H9 (cell line): Measurements from ENCODE around the gene LNX2. TPM values are rescaled to one million over a fixed set of nuclear protein-coding genes. Genes with fewer than 3 reads are reported as not detected.

ENCODE experiments used
- DNase-seq: peaks from one replicate; pipeline ENCODE4 v3.0.0-alpha.2; 2017
- H2AFZ ChIP-seq: one replicate; pipeline ENCODE4 v1.6.1; 2013; ENCODE audit warnings: mild to moderate bottlenecking, low read length, control low read depth, moderate library complexity
- H2AK5ac ChIP-seq: 2 replicates; pipeline ENCODE4 v1.6.1; 2013; ENCODE audit warnings: low read length, control low read depth, mixed read lengths; ENCODE audit not compliant: insufficient read length
- H2BK120ac ChIP-seq: one replicate; pipeline ENCODE4 v1.6.1; 2013; ENCODE audit warnings: low read depth, mild to moderate bottlenecking, low read length, control low read depth, inconsistent platforms; ENCODE audit not compliant: poor library complexity, severe bottlenecking
- H2BK12ac ChIP-seq: 2 replicates; pipeline ENCODE4 v1.6.1; 2013; ENCODE audit warnings: low read length, control low read depth, mixed read lengths, low read depth; ENCODE audit not compliant: insufficient read length
- H2BK15ac ChIP-seq: 2 replicates; pipeline ENCODE4 v1.6.1; 2013; ENCODE audit warnings: low read depth, low read length, control low read depth
- H2BK20ac ChIP-seq: one replicate; pipeline ENCODE4 v1.6.1; 2013; ENCODE audit warnings: low read depth, mild to moderate bottlenecking, low read length, control low read depth, inconsistent platforms; ENCODE audit not compliant: poor library complexity, severe bottlenecking
- H2BK5ac ChIP-seq: 2 replicates; pipeline ENCODE4 v1.6.1; 2013; ENCODE audit warnings: low read length, control low read depth, mixed read lengths; ENCODE audit not compliant: insufficient read length
- H3K14ac ChIP-seq: 2 replicates; pipeline ENCODE4 v1.6.1; 2013; ENCODE audit warnings: low read length, control low read depth; ENCODE audit not compliant: insufficient read depth
- H3K18ac ChIP-seq: 2 replicates; pipeline ENCODE4 v1.6.1; 2013; ENCODE audit warnings: low read depth, mild to moderate bottlenecking, mixed read lengths, low read length, control low read depth; ENCODE audit not compliant: insufficient read length
- H3K23ac ChIP-seq: 2 replicates; pipeline ENCODE4 v1.6.1; 2013; ENCODE audit warnings: low read length, control low read depth, mixed read lengths, low read depth; ENCODE audit not compliant: insufficient read length
- H3K23me2 ChIP-seq: 2 replicates; pipeline ENCODE4 v1.6.1; 2013; ENCODE audit warnings: low read depth, mild to moderate bottlenecking, mixed read lengths, low read length, control low read depth; ENCODE audit not compliant: insufficient read length, poor library complexity, severe bottlenecking
- H3K27ac ChIP-seq: 2 replicates; pipeline ENCODE4 v1.5.1; 2013; ENCODE audit warnings: low read length, control low read depth, mixed read lengths, low read depth; ENCODE audit not compliant: insufficient read length
- H3K27me3 ChIP-seq: 2 replicates; pipeline ENCODE4 v1.6.1; 2013; ENCODE audit warnings: low read length, control low read depth, inconsistent platforms; ENCODE audit not compliant: insufficient read depth
- H3K4ac ChIP-seq: 2 replicates; pipeline ENCODE4 v1.6.1; 2013; ENCODE audit warnings: low read depth, mild to moderate bottlenecking, control low read depth, inconsistent platforms, low read length, moderate library complexity
- H3K4me1 ChIP-seq: 2 replicates; pipeline ENCODE4 v1.6.1; 2013; ENCODE audit warnings: low read length, control low read depth, inconsistent platforms; ENCODE audit not compliant: insufficient read depth
- H3K4me2 ChIP-seq: 2 replicates; pipeline ENCODE4 v1.6.1; 2013; ENCODE audit warnings: low read length, control low read depth, mixed read lengths; ENCODE audit not compliant: insufficient read length, insufficient read depth
- H3K56ac ChIP-seq: 2 replicates; pipeline ENCODE4 v1.6.1; 2013; ENCODE audit warnings: low read depth, mild to moderate bottlenecking, mixed read lengths, low read length, control low read depth; ENCODE audit not compliant: insufficient read length
- H3K79me1 ChIP-seq: 2 replicates; pipeline ENCODE4 v1.6.1; 2013; ENCODE audit warnings: low read depth, mild to moderate bottlenecking, moderate library complexity, low read length, control low read depth, inconsistent platforms; ENCODE audit not compliant: insufficient read depth, poor library complexity, severe bottlenecking
- H3K79me2 ChIP-seq: 2 replicates; pipeline ENCODE4 v1.6.1; 2013; ENCODE audit warnings: low read length, control low read depth, inconsistent platforms; ENCODE audit not compliant: insufficient read depth
- H3K9ac ChIP-seq: 2 replicates; pipeline ENCODE4 v1.6.1; 2013; ENCODE audit warnings: low read length, control low read depth, mixed read lengths; ENCODE audit not compliant: insufficient read length; ENCODE audit errors: extremely low read depth
- H3K9me3 ChIP-seq: one replicate; pipeline ENCODE4 v1.6.1; 2013; ENCODE audit warnings: low read depth, low read length, inconsistent platforms; ENCODE audit not compliant: control insufficient read depth
- H3T11ph ChIP-seq: one replicate; pipeline ENCODE4 v1.6.1; 2013; ENCODE audit warnings: mild to moderate bottlenecking, low read length, control low read depth, inconsistent platforms
- H4K20me1 ChIP-seq: one replicate; pipeline ENCODE4 v1.6.1; 2013; ENCODE audit not compliant: control insufficient read depth, insufficient read length, insufficient read depth
- H4K5ac ChIP-seq: 2 replicates; pipeline ENCODE4 v1.6.1; 2013; ENCODE audit warnings: low read depth, mild to moderate bottlenecking, mixed read lengths, low read length, control low read depth; ENCODE audit not compliant: insufficient read length
- H4K8ac ChIP-seq: replicated peaks from 2 replicates; pipeline ENCODE4 v1.6.1; 2013; ENCODE audit warnings: low read length, control low read depth, mixed read lengths, low read depth; ENCODE audit not compliant: insufficient read length
- H4K91ac ChIP-seq: 2 replicates; pipeline ENCODE4 v1.6.1; 2013; ENCODE audit warnings: low read depth, mild to moderate bottlenecking, moderate library complexity, mixed read lengths, low read length, control low read depth; ENCODE audit not compliant: insufficient read length
- H3K27ac Mint-ChIP-seq, 3 experiments: 2 replicates in 2 of 3; 3 replicates in 1 of 3; pipeline ENCODE4 v1.8.0; 2020 to 2021; ENCODE audit warnings: mixed read lengths in 3 of 3, mild to moderate bottlenecking in 1 of 3, moderate library complexity in 1 of 3
- H3K27me3 Mint-ChIP-seq: 2 replicates; pipeline ENCODE4 v1.8.0; 2021; ENCODE audit warnings: low read depth, mild to moderate bottlenecking, moderate library complexity, mixed read lengths
- H3K36me3 Mint-ChIP-seq, 3 experiments: 2 replicates in 2 of 3; 3 replicates in 1 of 3; pipeline ENCODE4 v1.8.0; 2020 to 2021; ENCODE audit warnings: low read depth in 3 of 3, mixed read lengths in 3 of 3; ENCODE audit not compliant: insufficient read depth in 1 of 3
- H3K4me1 Mint-ChIP-seq, 2 experiments: 2 replicates each; pipeline ENCODE4 v1.8.0; 2020; ENCODE audit warnings: mixed read lengths in 2 of 2
- H3K4me3 Mint-ChIP-seq, 2 experiments: 2 replicates in 1 of 2; 3 replicates in 1 of 2; pipeline ENCODE4 v1.8.0; 2020 to 2021; ENCODE audit warnings: mild to moderate bottlenecking in 2 of 2, mixed read lengths in 2 of 2, moderate library complexity in 1 of 2
- H3K9me3 Mint-ChIP-seq, 2 experiments: 2 replicates in 1 of 2; 3 replicates in 1 of 2; pipeline ENCODE4 v1.8.0; 2020; ENCODE audit warnings: mild to moderate bottlenecking in 2 of 2, mixed read lengths in 2 of 2, moderate library complexity in 1 of 2
- WGBS: extraction: QIAGEN DNeasy Blood & Tissue Kit; methylation state at CpG from one replicate; pipeline ENCODE4 v1.1.7; 2013; ENCODE audit warnings: missing lambda C conversion rate, low lambda C conversion rate, mixed read lengths; ENCODE audit not compliant: insufficient read length; ENCODE audit errors: extremely low coverage; 5-methylcytosine and 5-hydroxymethylcytosine counted together
- total RNA-seq: library from RNA; stranded (reverse); gene quantifications from 2 replicates; pipeline ENCODE4 v1.2.1, GENCODE V29; 2021
- TF ChIP-seq, protein P1 (sequence below): fragments of 200-600 bp; sonication (generic); conservative IDR thresholded peaks from 3 replicates; pipeline ENCODE4 v1.8.0; 2021; ENCODE audit warnings: antibody characterized with exemption, mild to moderate bottlenecking

The LNX2 gene
- total RNA-seq, 1 experiment from 2014 or later, result 12.4 TPM

DNA sequence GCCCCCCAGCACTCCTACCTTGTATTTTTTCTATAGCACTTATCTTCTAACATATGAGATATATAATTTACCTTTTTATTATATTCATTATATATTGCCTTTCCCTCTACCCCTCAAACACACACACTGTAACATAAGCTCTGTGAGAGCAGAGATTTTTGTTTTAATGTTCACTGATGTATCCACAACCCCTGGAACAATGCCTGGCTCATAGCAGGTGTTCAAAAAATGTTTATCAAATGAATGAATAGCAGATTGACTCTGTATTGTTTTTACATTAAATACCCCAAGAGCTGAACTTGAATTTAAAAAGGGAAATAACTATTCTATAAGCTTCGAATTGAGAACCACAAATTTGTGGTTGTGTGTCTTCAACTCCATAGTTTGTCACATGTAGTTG, 12.3 kb upstream of the LNX2 start:
- Histone ChIP-seq H3K56ac (no peak overlapping the region), H3K23me2 (no peaks in the 10 kb centered on the region), H3K23ac (no peak overlapping the region), H2BK12ac (no peak overlapping the region), H3K27ac (no peak overlapping the region), H3K4me1 (no peaks in the 10 kb centered on the region), H2BK5ac (no peak overlapping the region), H2BK120ac (no peak overlapping the region), H3K9ac (no peak overlapping the region), H3K27me3 (no peaks in the 10 kb centered on the region), H2AK5ac (no peak overlapping the region), H3K18ac (no peak overlapping the region), H3K4me2 (no peak overlapping the region), H3K4ac (no peak overlapping the region), H4K20me1 (no peaks in the 10 kb centered on the region), H2BK20ac (no peak overlapping the region), H3K9me3 (no peaks in the 10 kb centered on the region), H3K14ac (no peak overlapping the region), H2AFZ (no peak overlapping the region), H2BK15ac (no peak overlapping the region), H3K79me2 (peaks cover 2% of the 10 kb centered on the region; the same call in 1 of the 2 replicates), H4K8ac (no peak overlapping the region), H3T11ph (no peak overlapping the region), H3K79me1 (peaks cover 3% of the 10 kb centered on the region), H4K91ac (no peak overlapping the region), H4K5ac (no peak overlapping the region)
- TF ChIP-seq, protein P1, sequence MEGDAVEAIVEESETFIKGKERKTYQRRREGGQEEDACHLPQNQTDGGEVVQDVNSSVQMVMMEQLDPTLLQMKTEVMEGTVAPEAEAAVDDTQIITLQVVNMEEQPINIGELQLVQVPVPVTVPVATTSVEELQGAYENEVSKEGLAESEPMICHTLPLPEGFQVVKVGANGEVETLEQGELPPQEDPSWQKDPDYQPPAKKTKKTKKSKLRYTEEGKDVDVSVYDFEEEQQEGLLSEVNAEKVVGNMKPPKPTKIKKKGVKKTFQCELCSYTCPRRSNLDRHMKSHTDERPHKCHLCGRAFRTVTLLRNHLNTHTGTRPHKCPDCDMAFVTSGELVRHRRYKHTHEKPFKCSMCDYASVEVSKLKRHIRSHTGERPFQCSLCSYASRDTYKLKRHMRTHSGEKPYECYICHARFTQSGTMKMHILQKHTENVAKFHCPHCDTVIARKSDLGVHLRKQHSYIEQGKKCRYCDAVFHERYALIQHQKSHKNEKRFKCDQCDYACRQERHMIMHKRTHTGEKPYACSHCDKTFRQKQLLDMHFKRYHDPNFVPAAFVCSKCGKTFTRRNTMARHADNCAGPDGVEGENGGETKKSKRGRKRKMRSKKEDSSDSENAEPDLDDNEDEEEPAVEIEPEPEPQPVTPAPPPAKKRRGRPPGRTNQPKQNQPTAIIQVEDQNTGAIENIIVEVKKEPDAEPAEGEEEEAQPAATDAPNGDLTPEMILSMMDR, result no peak
- no CpG with 5 or more reads among the region's 1 CpG for WGBS
- Mint-ChIP-seq H3K27me3 (no peaks in the 10 kb centered on the region), H3K36me3 (peaks cover 0 to 12% (median 1%) of the 10 kb centered on the region in 3 experiments; a peak in 3 of 7 replicates), H3K27ac (peak overlapping the region in 1 of 3 experiments; percentile 46; a peak in 1 of 7 replicates), H3K4me1 (peaks cover 4% of the 10 kb centered on the region in 2 experiments), H3K9me3 (no peaks in the 10 kb centered on the region), H3K4me3 (no peak overlapping the region)
- no peak for DNase-seq
